ENCODE measurements around the gene SAG.

The SAG gene

DNA sequence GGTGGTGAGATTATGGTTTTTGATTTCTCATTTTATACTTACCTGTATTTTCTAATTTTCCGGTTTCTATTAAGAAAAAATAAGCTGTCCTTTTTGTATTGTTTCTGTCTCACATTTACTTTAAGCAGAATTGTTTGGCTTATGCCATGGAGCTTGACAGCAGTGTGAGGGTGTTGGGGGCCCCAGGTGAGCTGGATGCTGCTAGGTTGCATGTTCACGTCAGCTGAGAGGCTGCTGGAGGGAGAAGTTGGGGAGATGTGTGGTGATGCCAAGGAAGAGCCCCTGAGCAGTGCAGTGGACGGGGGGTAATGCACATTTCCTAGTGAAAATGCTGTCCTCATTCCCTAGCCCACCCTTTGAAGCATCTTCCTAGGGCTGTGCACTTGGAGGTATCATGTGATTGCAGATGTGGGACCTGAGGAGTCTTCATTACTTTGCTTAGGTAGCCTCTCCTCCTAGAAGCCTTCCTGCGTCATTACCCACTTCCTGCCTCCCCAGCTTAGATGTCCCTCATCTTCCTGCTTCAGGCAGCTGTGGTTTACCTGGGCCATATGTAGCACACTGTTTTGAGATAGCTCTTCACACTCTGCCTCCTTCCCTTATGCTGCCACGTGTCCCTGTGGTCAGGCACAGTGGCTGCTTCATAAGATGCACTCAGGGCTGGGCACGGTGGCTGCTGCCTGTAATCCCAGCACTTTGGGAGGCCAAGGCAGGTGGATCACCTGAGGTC, 39.9 kb upstream of the SAG start:
- TF ChIP-seq, protein P1, sequence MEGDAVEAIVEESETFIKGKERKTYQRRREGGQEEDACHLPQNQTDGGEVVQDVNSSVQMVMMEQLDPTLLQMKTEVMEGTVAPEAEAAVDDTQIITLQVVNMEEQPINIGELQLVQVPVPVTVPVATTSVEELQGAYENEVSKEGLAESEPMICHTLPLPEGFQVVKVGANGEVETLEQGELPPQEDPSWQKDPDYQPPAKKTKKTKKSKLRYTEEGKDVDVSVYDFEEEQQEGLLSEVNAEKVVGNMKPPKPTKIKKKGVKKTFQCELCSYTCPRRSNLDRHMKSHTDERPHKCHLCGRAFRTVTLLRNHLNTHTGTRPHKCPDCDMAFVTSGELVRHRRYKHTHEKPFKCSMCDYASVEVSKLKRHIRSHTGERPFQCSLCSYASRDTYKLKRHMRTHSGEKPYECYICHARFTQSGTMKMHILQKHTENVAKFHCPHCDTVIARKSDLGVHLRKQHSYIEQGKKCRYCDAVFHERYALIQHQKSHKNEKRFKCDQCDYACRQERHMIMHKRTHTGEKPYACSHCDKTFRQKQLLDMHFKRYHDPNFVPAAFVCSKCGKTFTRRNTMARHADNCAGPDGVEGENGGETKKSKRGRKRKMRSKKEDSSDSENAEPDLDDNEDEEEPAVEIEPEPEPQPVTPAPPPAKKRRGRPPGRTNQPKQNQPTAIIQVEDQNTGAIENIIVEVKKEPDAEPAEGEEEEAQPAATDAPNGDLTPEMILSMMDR (IDR thresholded peaks at IDR 0.05; ENCODE audit: insufficient read depth, low read length, poor library complexity, severe bottlenecking) = no peak
- Histone ChIP-seq H3K4me3 (replicated peaks; ENCODE audit: low read depth, low read length) (no peak overlapping the region), H3K27me3 (replicated peaks; ENCODE audit: control insufficient read depth, insufficient read depth, low read length) (no peaks in the 10 kb centered on the region), H3K36me3 (ENCODE audit: control insufficient read depth, insufficient read depth, low read length) (peaks cover 27% of the 10 kb centered on the region)
- DNase-seq (ENCODE audit: extremely low read depth, insufficient read length) = peak; percentile 59

- no peak for DNase-seq (ENCODE audit: extremely low read depth, insufficient read length)
- Histone ChIP-seq H3K4me3 (replicated peaks; ENCODE audit: low read depth, low read length) (no peak overlapping the region), H3K36me3 (ENCODE audit: control insufficient read depth, insufficient read depth, low read length) (peaks cover 25% of the 10 kb centered on the region), H3K27me3 (replicated peaks; ENCODE audit: control insufficient read depth, insufficient read depth, low read length) (no peaks in the 10 kb centered on the region)
- TF ChIP-seq, protein P1 (IDR thresholded peaks at IDR 0.05; ENCODE audit: insufficient read depth, low read length, poor library complexity, severe bottlenecking) = no peak
These were observed 37.2 kb upstream of the SAG start for GRCh38 chr2:233270366-233270765.

- TF ChIP-seq, protein P1 (IDR thresholded peaks at IDR 0.05; ENCODE audit: insufficient read depth, low read length, poor library complexity, severe bottlenecking) = no peak
- DNase-seq (ENCODE audit: extremely low read depth, insufficient read length) = no peak
- Histone ChIP-seq H3K27me3 (replicated peaks; ENCODE audit: control insufficient read depth, insufficient read depth, low read length) (no peaks in the 10 kb centered on the region), H3K4me3 (replicated peaks; ENCODE audit: low read depth, low read length) (no peak overlapping the region), H3K36me3 (ENCODE audit: control insufficient read depth, insufficient read depth, low read length) (peaks cover 30% of the 10 kb centered on the region)
These were observed 36.7 kb upstream of the SAG start for GRCh38 chr2:233270951-233271350.

- TF ChIP-seq, protein P1 (IDR thresholded peaks at IDR 0.05; ENCODE audit: insufficient read depth, low read length, poor library complexity, severe bottlenecking) = no peak
- Histone ChIP-seq H3K4me3 (replicated peaks; ENCODE audit: low read depth, low read length) (no peak overlapping the region), H3K36me3 (ENCODE audit: control insufficient read depth, insufficient read depth, low read length) (peaks cover 29% of the 10 kb centered on the region), H3K27me3 (replicated peaks; ENCODE audit: control insufficient read depth, insufficient read depth, low read length) (no peaks in the 10 kb centered on the region)
- no peak for DNase-seq (ENCODE audit: extremely low read depth, insufficient read length)
These were observed 35.9 kb upstream of the SAG start for GRCh38 chr2:233271693-233272092.

DNA sequence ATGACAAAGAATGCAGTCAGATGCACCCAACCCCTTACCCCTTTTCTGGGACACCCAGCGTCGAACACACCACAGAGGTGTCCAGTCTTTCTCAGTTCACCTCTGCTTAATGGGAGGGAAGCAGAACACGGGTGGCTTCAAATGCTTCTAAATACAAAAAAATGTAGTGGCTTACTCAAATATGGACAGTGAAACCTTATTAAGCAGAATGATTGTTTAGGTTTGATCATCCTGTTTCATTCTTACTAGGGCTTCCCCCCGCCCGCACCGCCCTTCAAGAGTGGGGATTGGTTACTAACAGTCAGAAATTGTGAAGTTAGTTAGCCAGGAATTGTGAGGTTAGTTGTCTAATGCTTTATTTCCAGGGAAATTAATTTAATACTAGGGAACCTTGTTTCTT, 34.5 kb upstream of the SAG start:
- H3K4me3 ChIP-seq (replicated peaks; ENCODE audit: low read depth, low read length) = no peak overlapping the region
- DNase-seq (ENCODE audit: extremely low read depth, insufficient read length) = no peak
- TF ChIP-seq, protein P1 (IDR thresholded peaks at IDR 0.05; ENCODE audit: insufficient read depth, low read length, poor library complexity, severe bottlenecking) = no peak
- no peaks in the 10 kb centered on the region for H3K27me3 ChIP-seq (replicated peaks; ENCODE audit: control insufficient read depth, insufficient read depth, low read length)
- peaks cover 28% of the 10 kb centered on the region for H3K36me3 ChIP-seq (ENCODE audit: control insufficient read depth, insufficient read depth, low read length)

All from GM06990 (cell line).